Tibial nerve (tissue), 4 donors: ENCODE measurements around the gene SLC9A9. TPM values are rescaled to one million over a fixed set of nuclear protein-coding genes. Genes with fewer than 3 reads are reported as not detected.

ENCODE experiments used
- DNase-seq, 2 donors: peaks; one replicate each; pipeline ENCODE4 v3.0.0-alpha.2; 2019; ENCODE audit warnings: low spot score in 2 of 2
- H3K27ac ChIP-seq, 4 donors: fragments of 200-600 bp; sonication (generic) in 3 of 4; one replicate each; pipeline ENCODE4 v1.5.1; 2017 to 2019; ENCODE audit warnings: mild to moderate bottlenecking in 1 of 4
- H3K27me3 ChIP-seq, 2 donors: fragments of 200-600 bp; sonication (generic) in 1 of 2; one replicate each; pipeline versions ENCODE4 v1.5.1 to v1.6.0; 2017 to 2019
- H3K36me3 ChIP-seq, 3 donors: fragments of 200-600 bp; sonication (generic); one replicate each; pipeline ENCODE4 v1.5.1; 2018 to 2019
- H3K4me1 ChIP-seq, 4 donors: fragments of 200-600 bp; sonication (generic) in 3 of 4; one replicate each; pipeline ENCODE4 v1.5.1; 2017 to 2019
- H3K4me3 ChIP-seq, 4 donors: fragments of 200-600 bp; sonication (generic) in 3 of 4; one replicate each; pipeline ENCODE4 v1.5.1; 2017 to 2019; ENCODE audit warnings: mild to moderate bottlenecking in 1 of 4, moderate library complexity in 1 of 4
- H3K9me3 ChIP-seq, 4 donors: fragments of 200-600 bp; sonication (generic) in 3 of 4; one replicate each; pipeline ENCODE4 v1.5.1; 2017 to 2019
- EP300 ChIP-seq, 2 donors: sonication (generic); formaldehyde crosslinking; IDR thresholded peaks; one replicate each; pipeline ENCODE4 v1.6.1; 2017; ENCODE audit warnings: antibody characterized with exemption in 2 of 2, mild to moderate bottlenecking in 1 of 2
- POLR2A ChIP-seq, 2 donors: fragments of 450-650 bp; IDR thresholded peaks; one replicate each; pipeline ENCODE4 v1.6.1; 2017; ENCODE audit warnings: antibody characterized with exemption in 2 of 2, mild to moderate bottlenecking in 2 of 2, moderate library complexity in 2 of 2
- WGBS, 2 donors: methylation state at CpG; one replicate each; pipeline ENCODE4 v1.1.5; 2018; 5-methylcytosine and 5-hydroxymethylcytosine counted together
- total RNA-seq, 4 donors: library from RNA; depleted of rRNA; stranded (reverse); fragments of >200 nt; gene quantifications; one replicate each; pipeline ENCODE4 v1.1.0, GENCODE V29; 2016
- TF ChIP-seq, protein P1 (sequence below), 5 experiments: fragments of 200-600 bp in 3 of 5; fragments of 450-650 bp in 2 of 5; sonication (generic) in 3 of 5; IDR thresholded peaks; one replicate each; pipeline ENCODE4 v1.5.1; 2016 to 2019; ENCODE audit warnings: antibody characterized with exemption in 5 of 5, mild to moderate bottlenecking in 3 of 5, moderate library complexity in 2 of 5

The SLC9A9 gene
- total RNA-seq, 4 donors from 2014 or later: 7.6 to 11.1 (median 9.2) TPM

DNA sequence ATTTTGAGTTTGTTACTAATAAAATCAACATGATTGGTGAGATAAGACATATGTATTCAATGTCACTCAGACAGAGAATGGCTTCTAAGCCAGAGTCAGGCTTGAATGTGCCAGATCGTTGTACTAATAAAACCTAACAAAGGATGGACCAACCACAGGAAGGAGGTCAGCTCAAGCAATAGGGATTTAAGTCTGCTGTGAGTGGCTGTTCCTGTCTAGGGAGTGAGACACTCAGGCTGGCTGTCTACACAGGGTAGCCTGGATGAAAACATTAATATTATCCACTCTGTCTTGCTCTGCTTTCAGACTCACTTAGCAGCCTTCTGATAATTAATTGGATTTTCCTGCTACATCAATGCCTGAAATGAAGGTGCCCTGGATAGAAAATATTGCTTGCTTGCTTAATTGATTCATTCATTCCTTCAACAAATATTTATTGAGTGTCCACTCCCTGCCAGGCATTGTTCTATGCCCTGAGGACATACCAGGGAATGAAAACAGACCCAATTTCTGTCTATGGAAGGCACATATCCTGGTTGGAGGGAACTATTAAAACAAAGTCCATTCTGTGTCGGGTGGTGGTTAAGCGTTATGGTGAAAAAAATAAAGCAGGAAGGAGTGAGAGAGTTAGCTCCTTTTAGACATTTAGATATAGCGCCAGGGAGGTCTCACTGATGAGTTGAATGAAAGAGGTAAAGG lies 489.3 kb downstream of the SLC9A9 start:
- Histone ChIP-seq H3K9me3 (no peaks in the 10 kb centered on the region), H3K4me1 (peaks cover 0 to 10% (median 0%) of the 10 kb centered on the region in 4 donors), H3K36me3 (no peaks in the 10 kb centered on the region), H3K27ac (no peak overlapping the region), H3K4me3 (no peak overlapping the region), H3K27me3 (no peaks in the 10 kb centered on the region)
- WGBS, 2 donors: 61% methylated on average over 4 of the region's 4 CpGs
- no peak for DNase-seq
- TF ChIP-seq, protein P1, sequence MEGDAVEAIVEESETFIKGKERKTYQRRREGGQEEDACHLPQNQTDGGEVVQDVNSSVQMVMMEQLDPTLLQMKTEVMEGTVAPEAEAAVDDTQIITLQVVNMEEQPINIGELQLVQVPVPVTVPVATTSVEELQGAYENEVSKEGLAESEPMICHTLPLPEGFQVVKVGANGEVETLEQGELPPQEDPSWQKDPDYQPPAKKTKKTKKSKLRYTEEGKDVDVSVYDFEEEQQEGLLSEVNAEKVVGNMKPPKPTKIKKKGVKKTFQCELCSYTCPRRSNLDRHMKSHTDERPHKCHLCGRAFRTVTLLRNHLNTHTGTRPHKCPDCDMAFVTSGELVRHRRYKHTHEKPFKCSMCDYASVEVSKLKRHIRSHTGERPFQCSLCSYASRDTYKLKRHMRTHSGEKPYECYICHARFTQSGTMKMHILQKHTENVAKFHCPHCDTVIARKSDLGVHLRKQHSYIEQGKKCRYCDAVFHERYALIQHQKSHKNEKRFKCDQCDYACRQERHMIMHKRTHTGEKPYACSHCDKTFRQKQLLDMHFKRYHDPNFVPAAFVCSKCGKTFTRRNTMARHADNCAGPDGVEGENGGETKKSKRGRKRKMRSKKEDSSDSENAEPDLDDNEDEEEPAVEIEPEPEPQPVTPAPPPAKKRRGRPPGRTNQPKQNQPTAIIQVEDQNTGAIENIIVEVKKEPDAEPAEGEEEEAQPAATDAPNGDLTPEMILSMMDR (IDR thresholded peaks at IDR 0.05): no peak
- TF ChIP-seq EP300 (IDR thresholded peaks at IDR 0.05) (no peak), POLR2A (IDR thresholded peaks at IDR 0.05) (no peak)

DNA sequence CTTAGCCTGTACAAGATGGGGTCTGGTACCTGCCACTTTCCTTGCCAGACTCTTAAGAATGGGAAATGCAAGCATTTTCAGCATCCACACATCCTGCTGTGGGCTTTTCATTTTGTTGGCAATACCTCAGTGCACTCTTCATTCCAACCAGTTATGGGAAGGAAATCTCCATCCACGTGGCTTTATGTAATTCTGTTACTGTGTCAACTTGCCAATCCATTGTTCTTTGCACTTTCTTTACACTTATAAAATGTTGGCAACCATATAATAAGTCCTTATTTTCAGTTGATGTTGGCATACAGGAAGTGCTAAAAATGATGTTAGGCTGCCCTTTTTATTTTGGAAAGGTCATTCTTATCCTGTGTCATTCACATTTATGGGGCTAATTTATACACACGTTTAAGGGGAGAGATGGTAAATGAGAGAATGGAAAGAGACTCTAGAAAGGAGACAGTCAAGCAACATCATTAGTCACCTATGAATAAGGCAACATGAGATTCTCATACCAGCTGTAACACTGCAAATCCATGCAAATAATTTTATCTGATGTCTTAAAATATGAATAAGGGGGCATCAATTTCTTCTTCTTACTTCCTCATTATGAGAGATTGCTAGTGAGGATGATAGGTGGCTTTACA lies 490.0 kb downstream of the SLC9A9 start:
- DNase-seq: no peak
- H3K36me3 ChIP-seq: no peaks in the 10 kb centered on the region
- no peak overlapping the region for H3K4me3 ChIP-seq
- no peaks in the 10 kb centered on the region for H3K9me3 ChIP-seq
- peaks cover 0 to 10% (median 0%) of the 10 kb centered on the region in 4 donors for H3K4me1 ChIP-seq
- no peak for TF ChIP-seq POLR2A (IDR thresholded peaks at IDR 0.05)
- peak in 1 of 2 donors; percentile 42 for TF ChIP-seq EP300 (IDR thresholded peaks at IDR 0.05)
- WGBS, 2 donors: 25 to 26% methylated on average over 2 of the region's 2 CpGs
- H3K27ac ChIP-seq: no peak overlapping the region
- H3K27me3 ChIP-seq: no peaks in the 10 kb centered on the region

DNA sequence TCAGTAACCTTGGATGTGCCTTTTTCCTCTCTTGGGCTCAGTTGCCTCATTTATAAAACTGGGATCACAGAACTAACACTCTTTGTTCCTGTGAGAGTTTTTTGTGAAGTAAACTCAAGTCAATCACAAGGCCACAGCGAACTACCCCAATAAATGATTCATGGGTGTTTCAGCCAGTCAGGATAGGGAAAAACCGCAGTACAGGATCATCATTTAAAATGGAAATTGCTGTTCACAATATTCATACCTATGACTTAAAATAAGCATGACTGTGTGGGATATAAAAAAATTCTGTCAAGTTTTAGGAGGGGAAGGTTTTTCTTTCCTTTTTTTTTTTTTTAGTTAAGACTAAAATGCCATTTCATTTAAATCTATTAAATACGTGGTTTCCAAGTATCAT lies 490.6 kb downstream of the SLC9A9 start:
- H3K27ac ChIP-seq: no peak overlapping the region
- H3K9me3 ChIP-seq: no peaks in the 10 kb centered on the region
- H3K36me3 ChIP-seq: no peaks in the 10 kb centered on the region
- 83 to 86% methylated on average over 3 of the region's 3 CpGs for WGBS, 2 donors
- H3K27me3 ChIP-seq: no peaks in the 10 kb centered on the region
- H3K4me1 ChIP-seq: peaks cover 0 to 6% (median 0%) of the 10 kb centered on the region in 4 donors
- DNase-seq: no peak
- no peak for TF ChIP-seq POLR2A (IDR thresholded peaks at IDR 0.05)
- TF ChIP-seq, protein P1 (IDR thresholded peaks at IDR 0.05): no peak
- TF ChIP-seq EP300 (IDR thresholded peaks at IDR 0.05): no peak
- no peak overlapping the region for H3K4me3 ChIP-seq

DNA sequence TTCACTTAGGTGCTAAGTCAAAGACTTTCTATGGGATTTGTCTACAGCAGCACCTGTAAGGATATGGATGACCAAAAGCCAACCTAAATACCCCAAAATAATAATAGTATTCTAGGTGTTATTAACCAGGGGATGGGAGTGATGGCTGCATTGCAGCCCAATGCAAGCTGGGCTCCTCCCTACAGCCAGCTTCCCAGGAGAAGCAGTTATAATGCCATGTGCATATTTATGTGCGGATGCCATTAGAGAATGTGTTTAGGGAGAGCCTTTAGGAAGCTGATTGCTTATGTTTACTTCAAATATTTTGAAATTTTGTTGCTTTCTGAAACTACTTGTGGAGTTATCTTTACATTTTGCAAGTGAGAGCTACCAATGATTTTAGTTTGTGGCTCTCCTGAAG lies 491.4 kb downstream of the SLC9A9 start:
- WGBS, 2 donors: 93 to 100% methylated on average over 1 of the region's 1 CpG
- H3K36me3 ChIP-seq: no peaks in the 10 kb centered on the region
- H3K27me3 ChIP-seq: no peaks in the 10 kb centered on the region
- no peak overlapping the region for H3K4me3 ChIP-seq
- DNase-seq: no peak
- H3K4me1 ChIP-seq: peaks cover 0 to 4% (median 0%) of the 10 kb centered on the region in 4 donors
- H3K9me3 ChIP-seq: no peaks in the 10 kb centered on the region
- H3K27ac ChIP-seq: no peak overlapping the region
- TF ChIP-seq POLR2A (IDR thresholded peaks at IDR 0.05) (no peak), EP300 (IDR thresholded peaks at IDR 0.05) (no peak)
- TF ChIP-seq, protein P1 (IDR thresholded peaks at IDR 0.05): no peak

DNA sequence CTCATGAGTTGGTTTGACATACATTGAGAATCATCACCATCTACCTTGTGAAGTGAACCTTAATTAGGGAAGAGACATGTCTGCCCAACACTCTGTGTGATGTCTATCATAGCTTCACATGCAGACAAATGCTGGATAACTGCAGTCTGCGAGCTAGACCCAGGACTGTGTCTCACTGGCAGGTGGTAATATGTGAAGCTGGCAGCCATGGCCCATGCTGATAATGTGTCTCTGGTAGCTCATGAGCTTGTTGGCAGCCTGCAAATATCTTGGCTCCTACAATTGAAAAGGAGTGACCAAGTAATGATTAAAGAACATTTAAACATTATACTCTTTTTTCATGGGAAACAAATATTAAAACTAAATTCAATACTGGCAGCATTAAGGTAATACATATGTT lies 493.9 kb downstream of the SLC9A9 start:
- WGBS, 2 donors: 96 to 100% methylated on average over 1 of the region's 1 CpG
- Histone ChIP-seq H3K4me3 (no peak overlapping the region), H3K36me3 (no peaks in the 10 kb centered on the region), H3K27me3 (no peaks in the 10 kb centered on the region), H3K4me1 (peaks cover 0 to 4% (median 0%) of the 10 kb centered on the region in 4 donors), H3K27ac (no peak overlapping the region), H3K9me3 (no peaks in the 10 kb centered on the region)
- no peak for DNase-seq
- TF ChIP-seq, protein P1 (IDR thresholded peaks at IDR 0.05): no peak
- TF ChIP-seq POLR2A (IDR thresholded peaks at IDR 0.05) (no peak), EP300 (IDR thresholded peaks at IDR 0.05) (no peak)
